Keratinocyte (primary cell): ENCODE measurements around the gene CHRDL2.

Experiments used
- EZH2 ChIP-seq: IDR thresholded peaks from one replicate; pipeline ENCODE4 v1.6.1; 2012; ENCODE audit warnings: inconsistent platforms, mild to moderate bottlenecking, low read length, moderate library complexity
- TF ChIP-seq, protein P1 (sequence below), 3 experiments: IDR thresholded peaks in 1 of 3; conservative IDR thresholded peaks in 1 of 3; optimal IDR thresholded peaks in 1 of 3; 2 replicates in 2 of 3; 3 replicates in 1 of 3; pipeline versions ENCODE3 to v1.5.1; 2011; ENCODE audit warnings: low read length in 3 of 3, mild to moderate bottlenecking in 3 of 3, moderate library complexity in 2 of 3, control low read depth in 1 of 3, inconsistent platforms in 1 of 3; ENCODE audit not compliant: insufficient read depth in 2 of 3; ENCODE audit errors: extremely low read depth in 1 of 3

DNA sequence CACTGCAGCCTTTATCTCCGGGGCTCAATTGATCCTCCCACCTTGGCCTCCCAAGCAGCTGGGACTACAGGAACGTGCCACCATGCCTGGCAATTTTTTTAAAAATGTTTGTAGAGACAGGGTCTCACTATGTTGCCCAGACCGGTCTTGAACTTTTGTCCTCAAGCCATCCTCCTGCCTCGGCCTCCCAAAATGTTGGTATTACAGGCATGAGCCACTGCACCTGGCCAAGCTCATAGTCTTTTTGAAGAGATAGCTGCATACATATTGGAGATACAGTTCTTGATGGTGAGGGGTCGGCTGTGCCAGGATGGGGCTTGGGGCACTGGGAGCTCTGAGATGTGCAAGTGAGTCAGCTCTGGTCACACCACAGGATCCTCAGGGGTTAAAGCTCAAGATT lies 53.2 kb downstream of the CHRDL2 start:
- TF ChIP-seq, protein P1, sequence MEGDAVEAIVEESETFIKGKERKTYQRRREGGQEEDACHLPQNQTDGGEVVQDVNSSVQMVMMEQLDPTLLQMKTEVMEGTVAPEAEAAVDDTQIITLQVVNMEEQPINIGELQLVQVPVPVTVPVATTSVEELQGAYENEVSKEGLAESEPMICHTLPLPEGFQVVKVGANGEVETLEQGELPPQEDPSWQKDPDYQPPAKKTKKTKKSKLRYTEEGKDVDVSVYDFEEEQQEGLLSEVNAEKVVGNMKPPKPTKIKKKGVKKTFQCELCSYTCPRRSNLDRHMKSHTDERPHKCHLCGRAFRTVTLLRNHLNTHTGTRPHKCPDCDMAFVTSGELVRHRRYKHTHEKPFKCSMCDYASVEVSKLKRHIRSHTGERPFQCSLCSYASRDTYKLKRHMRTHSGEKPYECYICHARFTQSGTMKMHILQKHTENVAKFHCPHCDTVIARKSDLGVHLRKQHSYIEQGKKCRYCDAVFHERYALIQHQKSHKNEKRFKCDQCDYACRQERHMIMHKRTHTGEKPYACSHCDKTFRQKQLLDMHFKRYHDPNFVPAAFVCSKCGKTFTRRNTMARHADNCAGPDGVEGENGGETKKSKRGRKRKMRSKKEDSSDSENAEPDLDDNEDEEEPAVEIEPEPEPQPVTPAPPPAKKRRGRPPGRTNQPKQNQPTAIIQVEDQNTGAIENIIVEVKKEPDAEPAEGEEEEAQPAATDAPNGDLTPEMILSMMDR (optimal IDR thresholded peaks at IDR 0.05 in 1 of 3, IDR thresholded peaks at IDR 0.05 in 1 of 3, conservative IDR thresholded peaks at IDR 0.05 in 1 of 3; ENCODE audit: extremely low read depth in 1 of 3, insufficient read depth in 2 of 3, low read length in 3 of 3), result no peak
- TF ChIP-seq EZH2, result no peak
